Pancreas (tissue), 10 donors: ENCODE data around the gene C19orf33. TPM values are rescaled to one million over a fixed set of nuclear protein-coding genes. Genes with fewer than 3 reads are reported as not detected.

ENCODE experiments used
- ATAC-seq, 4 donors: fragments of 200-7000 bp; cut with Tn5 transposase; one replicate each; pipeline versions ENCODE4 v1.8.0 to v1.9.1; 2020; ENCODE audit warnings: mild to moderate bottlenecking in 4 of 4, moderate library complexity in 4 of 4
- DNase-seq, 6 donors: peaks; one replicate each; pipeline ENCODE4 v3.0.0-alpha.2; 2020
- FAIRE-seq: peaks from 2 replicates; lab custom pipeline; 2012; peaks lifted over from hg19 to GRCh38; lab: Jason Lieb, UNC
- H3K27ac ChIP-seq, 4 donors: fragments of 200-600 bp; sonication (generic); 1 replicate in 3 of 4; 2 replicates in 1 of 4; pipeline versions ENCODE4 v1.5.0 to v1.8.0; 2020
- H3K27me3 ChIP-seq, 4 donors: fragments of 200-600 bp; one replicate each; pipeline ENCODE4 v1.8.0; 2021
- H3K36me3 ChIP-seq, 3 donors: fragments of 200-600 bp; sonication (generic) in 1 of 3; one replicate each; pipeline versions ENCODE4 v1.5.0 to v1.8.0; 2020 to 2021
- H3K4me1 ChIP-seq, 3 donors: fragments of 200-600 bp; one replicate each; pipeline ENCODE4 v1.8.0; 2021
- H3K4me3 ChIP-seq, 4 donors: fragments of 200-600 bp; sonication (generic) in 2 of 4; one replicate each; pipeline versions ENCODE4 v1.5.0 to v1.8.0; 2020 to 2021
- H3K9me3 ChIP-seq, 4 donors: fragments of 200-600 bp; one replicate each; pipeline ENCODE4 v1.8.0; 2021
- WGBS, 2 donors: extraction: QIAGEN DNeasy Blood & Tissue Kit; methylation state at CpG; one replicate each; pipeline ENCODE4 v1.1.7; 2013; 5-methylcytosine and 5-hydroxymethylcytosine counted together
- intact Hi-C, 3 donors: fragments of 100-400 bp; cut with DNase I; formaldehyde crosslinking; loops; one replicate each; pipeline versions ENCODE4 v1.11.1 to v1.14.2; 2022
- polyA plus RNA-seq, 2 donors: library from polyadenylated mRNA; stranded (reverse); fragments of 200-250 nt; gene quantifications; one replicate each; pipeline ENCODE4 v1.2.3, GENCODE V29; 2013
- total RNA-seq, 6 donors: library from RNA; stranded (reverse); fragmentation: NEBNext Ultra II Directional in 4 of 6; extraction: Animal tissue kit (Norgen Biotek cat#: 25700) in 4 of 6; gene quantifications; one replicate each; pipeline versions ENCODE4 v1.2.1 to v1.2.4, GENCODE V29; 2021 to 2023
- TF ChIP-seq, protein P1 (sequence below), 4 donors: fragments of 200-600 bp; sonication (generic) in 3 of 4; IDR thresholded peaks; one replicate each; pipeline versions ENCODE4 v1.5.0 to v1.8.0; 2021; ENCODE audit warnings: antibody characterized with exemption in 4 of 4
- donor health status: healthy with polysubstance abuse.
- donor health status: DM: no; HTN: no; CAD: no; lungs with moderate emphysema.
- donor health status: DM: no; HTN: no; CAD: no.
- donor health status: control.
- donor health status: control.
- donor health status: Bipolar disorder and iron deficiency.
- donor health status: DM: yes; HTN: yes; CAD: no.
- donor health status: DM: no; HTN: no; CAD: no.
- donor health status: DM: no; HTN: no; CAD: no.
- donor health status: DM: yes; HTN: yes; CAD: no.

C19orf33 gene
- total and polyA plus RNA-seq, 8 donors = 0.59 to 19.4 (median 3.2) TPM

DNA sequence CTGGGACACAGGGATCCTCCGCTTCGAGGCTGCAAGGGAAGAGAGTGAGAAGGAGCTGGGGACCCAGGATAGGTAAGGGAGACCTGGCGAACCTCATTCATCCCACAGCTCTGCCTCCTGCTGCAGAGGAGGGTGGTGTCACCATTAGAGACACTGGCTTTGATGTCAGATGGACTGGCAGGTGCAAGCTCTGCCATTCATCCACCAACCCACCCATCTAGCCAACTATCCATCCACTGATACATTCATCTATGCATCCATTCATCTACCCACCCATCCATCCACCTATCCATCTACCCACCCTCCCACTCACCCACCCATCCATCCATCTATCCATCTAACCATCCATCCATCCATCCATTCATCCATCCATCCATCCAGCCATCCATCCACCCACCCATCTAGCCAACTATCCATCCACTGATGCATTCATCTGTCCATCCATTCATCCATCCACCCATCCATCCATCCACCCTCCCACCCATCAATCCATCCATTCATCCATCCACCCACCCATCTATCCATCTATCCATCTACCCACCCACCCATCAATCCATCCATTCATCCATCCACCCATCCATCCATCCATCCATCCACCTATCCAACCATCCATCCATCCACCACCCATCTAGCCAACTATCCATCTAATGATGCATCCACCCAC lies 5.7 kb downstream of the C19orf33 start:
- intact Hi-C loops = no loop called here
- Histone ChIP-seq H3K27ac (no peak overlapping the region), H3K4me3 (no peak overlapping the region), H3K4me1 (peaks cover 0 to 5% (median 0%) of the 10 kb centered on the region in 3 donors), H3K36me3 (no peaks in the 10 kb centered on the region), H3K9me3 (no peaks in the 10 kb centered on the region), H3K27me3 (no peaks in the 10 kb centered on the region)
- 91 to 97% methylated on average over 3 of the region's 3 CpGs for WGBS, 2 donors
- DNase-seq (no peak), ATAC-seq (no peak), FAIRE-seq (no peak)
- TF ChIP-seq, protein P1, sequence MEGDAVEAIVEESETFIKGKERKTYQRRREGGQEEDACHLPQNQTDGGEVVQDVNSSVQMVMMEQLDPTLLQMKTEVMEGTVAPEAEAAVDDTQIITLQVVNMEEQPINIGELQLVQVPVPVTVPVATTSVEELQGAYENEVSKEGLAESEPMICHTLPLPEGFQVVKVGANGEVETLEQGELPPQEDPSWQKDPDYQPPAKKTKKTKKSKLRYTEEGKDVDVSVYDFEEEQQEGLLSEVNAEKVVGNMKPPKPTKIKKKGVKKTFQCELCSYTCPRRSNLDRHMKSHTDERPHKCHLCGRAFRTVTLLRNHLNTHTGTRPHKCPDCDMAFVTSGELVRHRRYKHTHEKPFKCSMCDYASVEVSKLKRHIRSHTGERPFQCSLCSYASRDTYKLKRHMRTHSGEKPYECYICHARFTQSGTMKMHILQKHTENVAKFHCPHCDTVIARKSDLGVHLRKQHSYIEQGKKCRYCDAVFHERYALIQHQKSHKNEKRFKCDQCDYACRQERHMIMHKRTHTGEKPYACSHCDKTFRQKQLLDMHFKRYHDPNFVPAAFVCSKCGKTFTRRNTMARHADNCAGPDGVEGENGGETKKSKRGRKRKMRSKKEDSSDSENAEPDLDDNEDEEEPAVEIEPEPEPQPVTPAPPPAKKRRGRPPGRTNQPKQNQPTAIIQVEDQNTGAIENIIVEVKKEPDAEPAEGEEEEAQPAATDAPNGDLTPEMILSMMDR (IDR thresholded peaks at IDR 0.05) = no peak

DNA sequence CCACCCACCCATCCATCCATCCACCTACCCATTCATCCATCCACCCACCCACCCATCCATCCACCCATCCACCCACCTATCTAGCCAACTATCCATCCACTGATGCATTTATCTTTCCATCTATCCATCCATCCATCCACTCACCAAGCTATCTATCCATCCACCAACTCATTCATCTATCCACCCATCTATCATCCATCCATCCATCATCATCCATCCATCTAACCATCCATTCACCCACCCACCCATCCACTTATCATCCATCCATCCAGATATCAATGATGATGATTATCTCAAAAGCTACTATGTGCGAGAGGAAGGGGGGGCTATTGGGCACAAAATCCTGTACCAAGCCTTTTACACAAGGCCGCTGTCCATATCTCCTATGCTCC lies 6.2 kb downstream of the C19orf33 start:
- ATAC-seq = no peak

DNA sequence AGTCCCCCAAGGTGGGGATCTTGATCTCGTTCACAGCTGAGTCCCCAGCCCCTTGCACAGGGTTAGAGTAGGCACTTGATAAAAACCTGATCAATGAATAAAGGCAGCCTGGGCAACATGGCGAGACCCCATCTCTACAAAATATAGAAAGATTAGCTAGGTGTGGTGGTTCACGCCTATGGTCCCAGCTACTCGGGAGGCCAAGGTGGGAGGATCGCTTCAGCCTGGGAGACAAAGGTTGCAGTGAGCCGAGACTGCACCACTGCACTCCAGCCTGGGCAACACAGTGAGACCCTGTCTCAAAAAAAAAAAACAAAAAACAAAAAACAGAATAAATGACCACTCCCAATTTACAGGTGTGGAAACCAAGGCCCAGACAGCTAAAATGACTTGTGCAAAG lies 6.9 kb downstream of the C19orf33 start:
- intact Hi-C loops = no loop called here
- no peak overlapping the region for H3K27ac ChIP-seq
- FAIRE-seq = no peak
- no peak overlapping the region for H3K4me3 ChIP-seq
- H3K9me3 ChIP-seq = no peaks in the 10 kb centered on the region
- H3K27me3 ChIP-seq = no peaks in the 10 kb centered on the region
- WGBS, 2 donors = 95 to 97% methylated on average over 6 of the region's 6 CpGs
- no peak for ATAC-seq
- TF ChIP-seq, protein P1 (IDR thresholded peaks at IDR 0.05) = no peak
- DNase-seq = no peak
- no peaks in the 10 kb centered on the region for H3K36me3 ChIP-seq
- peaks cover 0 to 2% (median 0%) of the 10 kb centered on the region in 3 donors for H3K4me1 ChIP-seq

More for the DNA sequence above, 6.2 kb downstream of the C19orf33 start:
- TF ChIP-seq, protein P1 (IDR thresholded peaks at IDR 0.05) = no peak
- DNase-seq (no peak), FAIRE-seq (no peak)
- intact Hi-C loops = no loop called here
- H3K27me3 ChIP-seq = no peaks in the 10 kb centered on the region
- no peaks in the 10 kb centered on the region for H3K9me3 ChIP-seq
- H3K27ac ChIP-seq = no peak overlapping the region
- no peak overlapping the region for H3K4me3 ChIP-seq
- peaks cover 0 to 3% (median 2%) of the 10 kb centered on the region in 3 donors for H3K4me1 ChIP-seq
- no peaks in the 10 kb centered on the region for H3K36me3 ChIP-seq
- 93 to 95% methylated on average over 2 of the region's 2 CpGs for WGBS, 2 donors

DNA sequence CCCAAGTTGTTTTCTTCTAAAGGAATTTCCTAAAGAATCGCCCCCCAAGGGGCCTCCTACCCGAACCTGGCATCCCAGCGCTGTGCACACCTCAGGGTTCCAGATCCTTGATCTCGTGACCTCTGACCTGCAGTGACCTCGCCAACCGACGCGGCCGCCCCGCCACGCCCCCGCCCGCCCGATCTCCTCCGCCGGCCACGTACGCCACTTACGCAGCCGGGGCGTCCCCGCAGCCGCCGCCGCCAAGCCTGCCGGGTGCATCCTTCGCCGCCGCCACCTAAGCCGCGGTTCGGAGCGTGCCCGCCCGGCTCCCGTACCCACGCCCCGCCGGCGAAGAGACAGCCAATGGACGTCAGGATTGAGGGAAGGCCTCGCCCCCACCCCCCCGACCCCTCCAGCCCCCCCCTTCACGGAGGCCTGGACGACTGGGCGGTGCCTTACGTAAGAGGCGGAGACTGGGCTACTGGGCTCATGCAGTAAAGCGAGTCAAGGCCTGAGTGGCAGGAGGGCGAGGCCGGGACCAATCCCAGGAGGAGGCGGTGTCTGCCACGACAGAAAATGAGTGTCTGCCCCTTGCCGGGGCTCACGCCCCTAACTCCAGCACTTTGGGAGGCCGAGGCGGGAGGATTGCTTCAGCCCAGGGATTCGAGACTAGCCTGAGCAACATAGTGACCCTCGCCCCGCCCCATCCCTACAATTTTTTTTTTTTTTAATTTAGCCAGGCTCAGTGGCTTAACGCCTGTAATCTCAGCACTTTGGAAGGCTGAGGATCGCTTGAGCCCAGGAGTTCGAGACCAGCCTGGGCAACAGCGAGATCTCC lies 11.8 kb downstream of the C19orf33 start, which contains the start of gene YIF1B:
Gene YIF1B (minus strand): TSS at position 291 of the 820 bp plus-strand sequence. CDS start 30 bp downstream, at position 261.
- peaks cover 1 to 3% (median 2%) of the 10 kb centered on the region in 3 donors for H3K4me1 ChIP-seq
- TF ChIP-seq, protein P1 (IDR thresholded peaks at IDR 0.05) = no peak
- no peaks in the 10 kb centered on the region for H3K27me3 ChIP-seq
- peak within 1 kb of the TSS; percentile 62 to 76 (median 73) for H3K27ac ChIP-seq
- 1% methylated on average over 64 of the region's 64 CpGs for WGBS, 2 donors
- H3K9me3 ChIP-seq = no peaks in the 10 kb centered on the region
- intact Hi-C loops = no loop called here
- ATAC-seq (peak; percentile 89 to 95 (median 92)), FAIRE-seq (no peak), DNase-seq (peak; percentile 93 to 98 (median 96))
- peak within 1 kb of the TSS; percentile 23 to 71 (median 42) for H3K4me3 ChIP-seq
- H3K36me3 ChIP-seq = no peaks in the 10 kb centered on the region
